A549 (cell line): ENCODE measurements around the gene DMRT3. TPM values are rescaled to one million over a fixed set of nuclear protein-coding genes. Genes with fewer than 3 reads are reported as not detected.

ENCODE experiments used
- ATAC-seq, 2 experiments: fragments of 200-7000 bp in 1 of 2; fragments of >200 bp in 1 of 2; cut with Nextera tagmentation in 1 of 2; cut with Tn5 transposase in 1 of 2; 3 replicates each; pipeline versions ENCODE4 v1.8.0 to v1.9.1; 2018 to 2020; ENCODE audit warnings: mild to moderate bottlenecking in 1 of 2, moderate library complexity in 1 of 2
- CTCF ChIA-PET: fragments of 300-600 bp; sonication (Branson Sonifier 250); formaldehyde crosslinking; extraction: SDS; loops from one replicate; lab custom pipeline; 2021; ENCODE audit warnings: antibody characterized with exemption, inconsistent platforms; lab: Yijun Ruan, JAX
- POLR2A ChIA-PET: fragments of 350-600 bp; formaldehyde crosslinking; extraction: SDS; loops from one replicate; lab custom pipeline; 2021; ENCODE audit warnings: antibody characterized with exemption, inconsistent platforms; lab: Yijun Ruan, JAX
- DNase-seq, 2 experiments: peaks; one replicate each; pipeline versions ENCODE4 v3.0.0 to v3.0.0-alpha.2; 2011 to 2016; ENCODE audit warnings: low read depth in 1 of 2, low spot score in 1 of 2
- FAIRE-seq: peaks from 2 replicates; lab custom pipeline; 2011; peaks lifted over from hg19 to GRCh38; lab: Jason Lieb, UNC
- H3K27ac ChIP-seq, 2 experiments: fragments of >200 bp; sonication (Bioruptor Twin); formaldehyde crosslinking; 3 replicates each; pipeline ENCODE4 v1.5.1; 2016 to 2017
- H3K4me1 ChIP-seq: fragments of >200 bp; sonication (Bioruptor Twin); formaldehyde crosslinking; 3 replicates; pipeline ENCODE4 v1.6.1; 2016
- H3K4me2 ChIP-seq: fragments of >200 bp; sonication (Bioruptor Twin); formaldehyde crosslinking; 3 replicates; pipeline ENCODE4 v1.6.1; 2016
- H3K4me3 ChIP-seq: fragments of >200 bp; sonication (Bioruptor Twin); formaldehyde crosslinking; 3 replicates; pipeline ENCODE4 v1.5.1; 2016
- H3K9me3 ChIP-seq: fragments of >200 bp; sonication (Bioruptor Twin); formaldehyde crosslinking; 3 replicates; pipeline ENCODE4 v1.6.1; 2016
- BHLHE40 ChIP-seq: IDR thresholded peaks from 2 replicates; pipeline ENCODE4 v1.6.1; 2012; ENCODE audit warnings: low read depth, low read length, inconsistent platforms
- EP300 ChIP-seq, 2 experiments: fragments of >200 bp; sonication (Bioruptor Twin); formaldehyde crosslinking; IDR thresholded peaks; 2 replicates in 1 of 2; 3 replicates in 1 of 2; pipeline ENCODE4 v1.6.1; 2016 to 2017
- FOXS1 ChIP-seq: fragments of 250-450 bp; sonication (Bioruptor Pico); IDR thresholded peaks from 2 replicates; pipeline ENCODE4 v1.5.0; 2020; ENCODE audit warnings: mild to moderate bottlenecking, moderate library complexity
- HDAC2 ChIP-seq: fragments of 200-600 bp; sonication (generic); IDR thresholded peaks from 2 replicates; pipeline ENCODE4 v1.6.1; 2016
- HEYL ChIP-seq: fragments of 250-450 bp; sonication (Bioruptor Pico); IDR thresholded peaks from 2 replicates; pipeline ENCODE4 v1.8.0; 2021; ENCODE audit warnings: mild to moderate bottlenecking, moderate library complexity
- JUN ChIP-seq, 2 experiments: fragments of >200 bp; sonication (Bioruptor Twin); formaldehyde crosslinking; IDR thresholded peaks; 2 replicates in 1 of 2; 3 replicates in 1 of 2; pipeline ENCODE4 v1.6.1; 2016 to 2017
- KDM5A ChIP-seq: fragments of 200-600 bp; sonication (generic); IDR thresholded peaks from 2 replicates; pipeline ENCODE4 v1.6.1; 2016; ENCODE audit warnings: antibody characterized with exemption, mild to moderate bottlenecking
- MAFK ChIP-seq: fragments of 450-650 bp; IDR thresholded peaks from 2 replicates; pipeline ENCODE4 v1.6.1; 2014; ENCODE audit not compliant: partially characterized antibody
- MYC ChIP-seq: IDR thresholded peaks from 2 replicates; pipeline ENCODE4 v1.6.1; 2012; ENCODE audit warnings: mild to moderate bottlenecking, inconsistent platforms, low read length, improper control_type of control experiment, borderline replicate concordance
- NFE2L2 ChIP-seq: fragments of 150-350 bp; conservative IDR thresholded peaks from 2 replicates; pipeline ENCODE4 v1.6.1; 2014; ENCODE audit warnings: low read length
- NPAS2 ChIP-seq: fragments of 250-450 bp; sonication (Bioruptor Pico); IDR thresholded peaks from 2 replicates; pipeline ENCODE4 v1.8.0; 2022; ENCODE audit warnings: mild to moderate bottlenecking, moderate library complexity, borderline replicate concordance
- POLR2AphosphoS2 ChIP-seq: conservative IDR thresholded peaks from 2 replicates; pipeline ENCODE4 v1.6.1; 2012; ENCODE audit warnings: low read length, improper control_type of control experiment, inconsistent platforms
- RAD21 ChIP-seq, 2 experiments: fragments of >200 bp in 1 of 2; sonication (Bioruptor Twin) in 1 of 2; formaldehyde crosslinking in 1 of 2; IDR thresholded peaks in 1 of 2; conservative IDR thresholded peaks in 1 of 2; 2 replicates in 1 of 2; 3 replicates in 1 of 2; pipeline ENCODE4 v1.6.1; 2012 to 2018; ENCODE audit warnings: inconsistent platforms in 1 of 2
- RCOR1 ChIP-seq: fragments of 150-350 bp; IDR thresholded peaks from 2 replicates; pipeline ENCODE4 v1.6.1; 2014; ENCODE audit warnings: antibody characterized with exemption, low read length, low read depth
- RFX5 ChIP-seq: fragments of 450-650 bp; IDR thresholded peaks from 2 replicates; pipeline ENCODE4 v1.7.1; 2014; ENCODE audit warnings: antibody characterized with exemption, mild to moderate bottlenecking, moderate library complexity
- SREBF2 ChIP-seq: fragments of 450-650 bp; IDR thresholded peaks from 2 replicates; pipeline ENCODE4 v1.6.1; 2014; ENCODE audit warnings: mild to moderate bottlenecking, moderate library complexity
- TFCP2L1 ChIP-seq: fragments of 250-450 bp; sonication (Bioruptor Pico); IDR thresholded peaks from 2 replicates; pipeline ENCODE4 v1.5.0; 2021; ENCODE audit warnings: mild to moderate bottlenecking
- ZC3H11A ChIP-seq: fragments of 450-650 bp; IDR thresholded peaks from 2 replicates; pipeline ENCODE4 v1.6.1; 2014; ENCODE audit warnings: antibody characterized with exemption, mild to moderate bottlenecking
- ZNF302 ChIP-seq: fragments of 250-450 bp; sonication (Bioruptor Pico); IDR thresholded peaks from 2 replicates; pipeline ENCODE4 v1.9.0; 2021; ENCODE audit warnings: inconsistent platforms, mild to moderate bottlenecking, moderate library complexity
- ZSCAN20 ChIP-seq: fragments of 250-450 bp; sonication (Bioruptor Pico); IDR thresholded peaks from 2 replicates; pipeline ENCODE4 v1.8.0; 2022; ENCODE audit warnings: mild to moderate bottlenecking, moderate library complexity
- WGBS: methylation state at CpG from one replicate; pipeline ENCODE4 v1.1.6; 2017; ENCODE audit errors: missing lambda C conversion rate; 5-methylcytosine and 5-hydroxymethylcytosine counted together
- polyA plus RNA-seq, 4 experiments: library from polyadenylated mRNA; depleted of rRNA in 3 of 4; stranded (reverse); fragments of >200 nt; fragmentation: RNase III in 1 of 4; extraction: RNeasy Plus Mini Kit Qiagen cat#74134 plus additional on column Dnase treatment in 1 of 4; gene quantifications; 2 replicates in 3 of 4; 3 replicates in 1 of 4; pipeline ENCODE4 v1.2.3, GENCODE V29; 2011 to 2017
- TF ChIP-seq, protein P1 (sequence below): fragments of 250-450 bp; sonication (Bioruptor Pico); IDR thresholded peaks from 2 replicates; pipeline ENCODE4 v1.5.0; 2020; ENCODE audit warnings: low read depth, mild to moderate bottlenecking, moderate library complexity
- TF ChIP-seq, protein P2 (sequence below): fragments of >200 bp; sonication (Bioruptor Twin); formaldehyde crosslinking; IDR thresholded peaks from 2 replicates; pipeline ENCODE4 v1.6.1; 2016

The DMRT3 gene
- polyA plus RNA-seq, 2 of the 4 experiments (the other 2 are of a cell fraction): not detected

DNA sequence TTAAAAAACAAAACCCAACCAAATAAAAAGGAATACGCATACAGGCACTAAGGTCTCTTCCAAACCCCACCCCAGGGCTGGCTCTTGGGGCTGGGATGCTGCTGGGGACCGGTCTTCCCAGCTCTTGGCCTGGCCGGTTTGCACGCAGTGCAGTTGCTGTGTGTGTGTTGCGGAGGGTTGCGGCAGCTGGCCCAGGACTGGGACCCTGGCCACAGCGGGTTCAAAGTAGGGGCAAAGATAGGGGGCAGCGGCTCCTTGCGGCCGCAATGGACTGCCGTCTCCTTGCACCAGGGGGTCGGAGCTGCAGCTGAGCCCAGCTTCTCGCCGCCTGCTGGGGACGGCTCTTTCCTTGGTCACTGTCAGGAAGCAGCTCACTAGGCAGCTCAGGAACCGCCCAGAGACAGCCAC lies 5.0 kb downstream of the DMRT3 start:
- 37% methylated on average over 14 of the region's 16 CpGs for WGBS
- CTCF ChIA-PET: interaction anchor here (0.7 to 1.2 kb wide), 5 partner anchors 10 to 55 kb away, joined by 3 to 4 read pairs (median 3); no protein-coding TSS in a partner anchor
- ATAC-seq: peak in 1 of 2 experiments; percentile 57; a peak in 3 of 6 replicates
- no peak overlapping the region for H3K4me3 ChIP-seq
- H3K9me3 ChIP-seq: no peaks in the 10 kb centered on the region
- TF ChIP-seq MYC: no peak
- no peak for TF ChIP-seq ZSCAN20 (CRISPR knock-in tag)
- TF ChIP-seq SREBF2: no peak
- TF ChIP-seq FOXS1: no peak
- TF ChIP-seq, all 56 proteins: peak for 0
- FAIRE-seq (no peak), DNase-seq (no peak)
- no peaks in the 10 kb centered on the region; the same call in 2 of the 3 replicates for H3K4me1 ChIP-seq
- POLR2A ChIA-PET: no interaction called here
- no peak overlapping the region for H3K4me2 ChIP-seq
- no peak overlapping the region for H3K27ac ChIP-seq

DNA sequence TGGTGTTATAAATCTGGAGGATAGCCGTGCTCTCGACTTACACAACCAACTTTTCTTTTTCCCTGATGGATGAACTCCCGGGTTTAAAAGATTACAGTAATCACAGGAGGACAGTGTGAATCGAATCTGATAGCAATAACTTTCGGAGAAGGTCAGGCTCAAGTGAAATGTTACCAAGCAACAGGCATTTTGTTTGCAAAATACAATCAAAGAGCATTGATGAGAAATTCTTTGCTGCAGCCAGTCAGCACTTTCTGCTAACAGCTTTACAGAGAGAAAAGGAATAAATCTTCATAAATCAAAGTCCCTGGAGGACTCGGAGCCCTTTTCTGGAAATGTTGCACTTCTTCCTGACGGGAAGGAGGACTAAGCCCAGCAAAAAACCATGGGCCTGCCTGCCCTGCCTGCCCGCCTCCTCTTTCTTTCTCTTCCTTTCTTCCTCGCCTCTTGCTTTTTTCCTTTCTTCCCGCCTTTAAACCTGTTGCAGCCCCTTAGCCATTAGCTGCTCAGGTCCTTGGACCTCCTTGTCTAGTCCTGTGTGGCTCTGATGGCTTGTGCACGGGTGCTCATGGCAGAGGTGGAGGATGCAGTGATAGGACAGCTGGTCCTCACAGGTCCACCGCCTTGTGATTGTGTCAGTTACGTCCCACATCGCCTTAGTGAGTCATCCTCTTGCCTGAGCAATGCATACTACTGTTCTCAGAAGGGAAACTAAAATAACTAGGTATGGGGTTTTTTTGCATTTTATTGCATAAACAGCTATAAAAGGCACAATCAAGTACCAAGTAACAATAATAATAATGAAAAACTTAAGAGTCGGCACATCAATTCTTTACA lies 6.2 kb downstream of the DMRT3 start:
- no peak overlapping the region for H3K4me3 ChIP-seq
- POLR2A ChIA-PET: no interaction called here
- no peak overlapping the region for H3K27ac ChIP-seq
- WGBS: 32% methylated on average over 15 of the region's 15 CpGs
- CTCF ChIA-PET: interaction anchor here (0.6 to 1.2 kb wide), 4 partner anchors 9 to 89 kb away, joined by 3 read pairs; no protein-coding TSS in a partner anchor
- DNase-seq (no peak), ATAC-seq (no peak), FAIRE-seq (no peak)
- no peaks in the 10 kb centered on the region for H3K4me1 ChIP-seq
- H3K4me2 ChIP-seq: no peak overlapping the region
- TF ChIP-seq, protein P1, sequence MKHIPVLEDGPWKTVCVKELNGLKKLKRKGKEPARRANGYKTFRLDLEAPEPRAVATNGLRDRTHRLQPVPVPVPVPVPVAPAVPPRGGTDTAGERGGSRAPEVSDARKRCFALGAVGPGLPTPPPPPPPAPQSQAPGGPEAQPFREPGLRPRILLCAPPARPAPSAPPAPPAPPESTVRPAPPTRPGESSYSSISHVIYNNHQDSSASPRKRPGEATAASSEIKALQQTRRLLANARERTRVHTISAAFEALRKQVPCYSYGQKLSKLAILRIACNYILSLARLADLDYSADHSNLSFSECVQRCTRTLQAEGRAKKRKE (CRISPR knock-in tag): no peak
- peak; percentile 23 for TF ChIP-seq MAFK
- no peaks in the 10 kb centered on the region for H3K9me3 ChIP-seq

DNA sequence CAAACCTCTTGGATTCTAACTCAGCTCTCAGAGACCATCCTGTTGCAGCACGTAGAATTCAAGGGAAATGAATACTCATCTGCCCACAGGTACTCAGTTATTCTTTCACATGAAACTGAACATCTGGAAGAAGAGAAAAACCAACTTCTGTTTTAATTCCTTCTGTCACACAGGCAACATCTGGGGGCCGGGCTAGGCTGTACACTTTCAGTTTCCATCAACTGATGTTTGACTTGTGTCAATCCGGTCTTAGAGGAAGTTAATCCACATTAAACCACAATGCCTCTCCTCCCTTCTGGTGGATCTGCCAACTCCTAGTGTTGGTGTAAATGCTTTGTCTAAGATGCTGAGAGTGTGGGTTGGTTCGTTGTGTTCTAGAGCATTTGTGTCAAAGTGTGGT lies 17.6 kb downstream of the DMRT3 start:
- ATAC-seq: no peak
- no peak overlapping the region for H3K4me2 ChIP-seq
- WGBS: 9% methylated on average over 4 of the region's 4 CpGs
- TF ChIP-seq, protein P2, sequence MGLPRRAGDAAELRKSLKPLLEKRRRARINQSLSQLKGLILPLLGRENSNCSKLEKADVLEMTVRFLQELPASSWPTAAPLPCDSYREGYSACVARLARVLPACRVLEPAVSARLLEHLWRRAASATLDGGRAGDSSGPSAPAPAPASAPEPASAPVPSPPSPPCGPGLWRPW: no peak
- no peak for TF ChIP-seq FOXS1
- TF ChIP-seq RAD21 (conservative IDR thresholded peaks at IDR 0.05 in 1 of 2, IDR thresholded peaks at IDR 0.05 in 1 of 2): no peak
- TF ChIP-seq MYC: no peak
- no peak for TF ChIP-seq NPAS2 (CRISPR knock-in tag)
- no peak for TF ChIP-seq HEYL (CRISPR knock-in tag)
- no peak for TF ChIP-seq EP300 (IDR thresholded peaks at IDR 0.05)
- no peak for TF ChIP-seq BHLHE40
- no peak for TF ChIP-seq HDAC2
- TF ChIP-seq TFCP2L1: no peak
- no peak for TF ChIP-seq POLR2AphosphoS2
- TF ChIP-seq NFE2L2: no peak
- TF ChIP-seq ZSCAN20 (CRISPR knock-in tag): no peak
- no peak for TF ChIP-seq RFX5
- TF ChIP-seq MAFK: no peak
- TF ChIP-seq JUN (IDR thresholded peaks at IDR 0.05): no peak
- TF ChIP-seq ZNF302 (CRISPR knock-in tag): no peak
- no peak for TF ChIP-seq RCOR1
- no peak for TF ChIP-seq ZC3H11A
- TF ChIP-seq KDM5A: no peak
- ChIA-PET CTCF (interaction anchor here (0.7 to 0.9 kb wide), 2 partner anchors 48 to 304 kb away, joined by 3 to 4 read pairs; no protein-coding TSS in a partner anchor), POLR2A (no interaction called here)
- H3K9me3 ChIP-seq: peaks cover 10% of the 10 kb centered on the region
- no peak overlapping the region for H3K4me3 ChIP-seq
- DNase-seq: no peak
- no peak for FAIRE-seq
- no peak overlapping the region for H3K27ac ChIP-seq
- H3K4me1 ChIP-seq: peaks cover 2% of the 10 kb centered on the region; the same call in 1 of the 3 replicates
